Ectodermal cell (in vitro differentiated cells): ENCODE results near the gene EYA2.
"Not testable (repeated sequence)": the region's sequence is repeated elsewhere in the genome, so short reads cannot be mapped to it uniquely, and the experiment has no call there.

Experiments used
- H3K27ac ChIP-seq: 2 replicates; pipeline ENCODE4 v1.7.0; 2013; ENCODE audit warnings: mild to moderate bottlenecking, low read depth, low read length; ENCODE audit not compliant: insufficient read depth, poor library complexity, severe bottlenecking
- H3K27me3 ChIP-seq: 2 replicates; pipeline ENCODE4 v1.7.0; 2013; ENCODE audit warnings: mild to moderate bottlenecking, low read length; ENCODE audit not compliant: insufficient read depth, control insufficient read depth, poor library complexity, severe bottlenecking
- H3K36me3 ChIP-seq: one replicate; pipeline ENCODE4 v1.7.0; 2013; ENCODE audit warnings: low read length; ENCODE audit not compliant: control insufficient read depth, insufficient read depth
- H3K4me1 ChIP-seq: one replicate; pipeline ENCODE4 v1.7.0; 2013; ENCODE audit warnings: low read length; ENCODE audit not compliant: control insufficient read depth, insufficient read depth
- H3K4me3 ChIP-seq: 2 replicates; pipeline ENCODE4 v1.7.0; 2013; ENCODE audit warnings: low read depth, low read length, control low read depth; ENCODE audit not compliant: insufficient read depth
- H3K9me3 ChIP-seq: 2 replicates; pipeline ENCODE4 v1.7.0; 2013; ENCODE audit warnings: mild to moderate bottlenecking, low read length, moderate library complexity; ENCODE audit not compliant: control insufficient read depth
- WGBS, 2 experiments: methylation state at CpG; one replicate each; pipeline ENCODE4 v1.1.7; 2013; ENCODE audit warnings: missing lambda C conversion rate in 2 of 2; 5-methylcytosine and 5-hydroxymethylcytosine counted together

The EYA2 gene

DNA sequence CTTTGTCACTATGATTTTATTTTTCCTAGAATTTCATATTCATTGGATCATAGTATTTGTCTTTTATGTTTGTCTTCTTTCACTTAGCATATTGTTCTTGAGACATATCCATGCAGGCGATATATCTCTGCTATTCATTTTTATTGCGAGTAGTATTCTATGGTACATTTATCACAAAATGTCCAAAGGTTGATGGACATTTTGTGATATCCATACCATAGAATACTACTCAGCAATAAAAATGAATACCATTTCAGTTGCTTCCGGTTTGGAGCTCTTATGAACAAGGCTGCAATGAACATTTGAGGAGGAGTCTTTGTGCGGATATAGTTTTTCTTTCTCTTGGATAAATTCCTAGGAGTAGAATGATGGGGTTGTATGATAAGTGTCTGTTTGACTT lies 28.8 kb upstream of the EYA2 start:
- Histone ChIP-seq H3K27ac (no peak overlapping the region), H3K27me3 (no peaks in the 10 kb centered on the region), H3K36me3 (no peaks in the 10 kb centered on the region), H3K9me3 (no peaks in the 10 kb centered on the region), H3K4me3 (no peak overlapping the region), H3K4me1 (no peaks in the 10 kb centered on the region)
- 94 to 95% methylated on average over 2 to 4 of the region's 4 CpGs for WGBS, 2 experiments

DNA sequence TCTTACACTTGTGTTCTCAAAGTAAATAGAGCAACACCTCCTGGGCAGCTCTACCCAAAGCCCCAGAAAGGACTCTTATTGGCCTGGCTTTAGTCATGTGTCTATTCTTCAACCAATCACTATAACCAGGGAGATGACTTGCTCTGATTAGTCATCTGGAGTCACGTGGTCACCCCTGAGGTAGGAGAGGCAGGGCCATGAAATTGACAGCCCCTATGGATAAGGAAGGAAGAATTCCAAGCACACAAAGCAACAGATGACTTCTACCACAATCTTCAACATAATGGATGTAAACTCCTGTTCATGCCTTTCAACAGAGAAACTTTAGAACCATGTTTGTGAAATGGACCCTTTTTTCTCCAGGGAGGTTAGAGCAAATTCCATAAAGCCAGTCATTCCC lies 24.6 kb upstream of the EYA2 start:
- WGBS, 2 experiments = 83 to 100% methylated on average over 1 of the region's 1 CpG

DNA sequence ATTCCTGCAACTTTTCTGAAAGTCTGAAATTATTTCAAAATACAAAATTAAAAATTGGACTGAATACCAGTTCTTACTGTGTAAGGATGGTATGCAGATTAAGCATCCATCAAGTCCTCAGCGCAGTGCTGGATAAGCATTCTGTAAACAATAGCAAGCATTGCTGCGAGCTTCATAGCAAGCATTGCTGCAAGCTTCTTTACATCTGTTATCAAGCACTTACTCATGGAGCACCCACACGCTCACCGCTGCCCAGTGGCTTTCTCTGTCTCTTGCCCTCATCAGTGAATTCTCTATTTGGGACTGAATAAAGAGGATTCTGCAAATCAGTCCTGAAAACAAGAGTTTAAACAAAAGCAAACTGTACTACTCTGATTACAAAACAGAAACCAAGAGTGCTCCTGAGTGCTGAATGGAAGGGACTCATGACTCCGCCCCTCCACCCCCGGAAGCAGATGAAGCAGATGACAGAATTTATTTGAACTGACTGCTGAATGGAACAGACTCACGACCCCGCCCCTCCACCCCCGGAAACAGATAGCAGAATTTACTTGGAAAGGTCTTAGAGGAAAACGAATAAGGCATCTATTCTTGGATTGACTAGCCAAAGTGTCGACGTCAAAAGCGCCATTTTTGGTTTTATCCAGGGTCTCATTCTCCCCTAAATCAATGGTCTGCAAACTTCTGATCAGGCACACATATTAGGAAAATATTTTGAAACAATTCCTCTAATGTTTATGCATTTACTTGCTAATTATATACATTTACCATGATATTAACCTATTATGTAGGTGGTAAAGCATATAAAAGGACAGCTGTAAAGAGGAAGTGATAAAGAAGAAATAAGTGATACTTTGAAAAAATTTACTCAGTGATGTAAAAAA lies 22.1 kb upstream of the EYA2 start:
- H3K27ac ChIP-seq = no peak overlapping the region
- H3K4me3 ChIP-seq = no peak overlapping the region
- no peaks in the 10 kb centered on the region for H3K36me3 ChIP-seq
- no peaks in the 10 kb centered on the region for H3K9me3 ChIP-seq
- WGBS, 2 experiments = 80% methylated on average over 13 of the region's 13 CpGs
- H3K27me3 ChIP-seq = no peaks in the 10 kb centered on the region
- peaks cover 3% of the 10 kb centered on the region for H3K4me1 ChIP-seq

More for the DNA sequence above, 24.6 kb upstream of the EYA2 start:
- H3K27ac ChIP-seq = no peak overlapping the region
- H3K36me3 ChIP-seq = no peaks in the 10 kb centered on the region
- H3K27me3 ChIP-seq = no peaks in the 10 kb centered on the region
- H3K4me3 ChIP-seq = no peak overlapping the region
- H3K4me1 ChIP-seq = peaks cover 3% of the 10 kb centered on the region
- no peaks in the 10 kb centered on the region for H3K9me3 ChIP-seq

DNA sequence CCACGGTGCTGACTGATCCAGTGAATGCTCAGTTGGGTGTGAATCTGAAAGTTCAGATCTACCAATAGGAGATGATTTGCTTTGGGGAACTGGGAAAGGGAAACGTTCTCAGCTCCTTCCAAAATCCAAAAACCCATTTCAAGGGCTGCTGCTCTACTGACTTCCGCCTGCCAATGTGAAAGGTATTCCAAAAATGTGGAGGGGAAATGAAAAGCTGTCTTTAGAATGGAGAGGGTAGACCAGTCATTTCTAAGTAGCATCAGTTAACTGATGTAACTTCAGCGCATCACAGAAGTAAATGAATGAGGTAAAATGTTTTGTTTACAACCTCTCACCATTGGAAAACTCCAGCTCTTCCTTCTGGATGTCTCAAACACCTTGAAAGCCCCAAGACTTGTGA lies 19.6 kb upstream of the EYA2 start:
- WGBS, 2 experiments = 60 to 71% methylated on average over 4 of the region's 4 CpGs
- H3K4me3 ChIP-seq = no peak overlapping the region
- H3K27ac ChIP-seq = no peak overlapping the region
- H3K9me3 ChIP-seq = no peaks in the 10 kb centered on the region
- H3K36me3 ChIP-seq = no peaks in the 10 kb centered on the region
- H3K27me3 ChIP-seq = no peaks in the 10 kb centered on the region
- H3K4me1 ChIP-seq = peaks cover 3% of the 10 kb centered on the region

DNA sequence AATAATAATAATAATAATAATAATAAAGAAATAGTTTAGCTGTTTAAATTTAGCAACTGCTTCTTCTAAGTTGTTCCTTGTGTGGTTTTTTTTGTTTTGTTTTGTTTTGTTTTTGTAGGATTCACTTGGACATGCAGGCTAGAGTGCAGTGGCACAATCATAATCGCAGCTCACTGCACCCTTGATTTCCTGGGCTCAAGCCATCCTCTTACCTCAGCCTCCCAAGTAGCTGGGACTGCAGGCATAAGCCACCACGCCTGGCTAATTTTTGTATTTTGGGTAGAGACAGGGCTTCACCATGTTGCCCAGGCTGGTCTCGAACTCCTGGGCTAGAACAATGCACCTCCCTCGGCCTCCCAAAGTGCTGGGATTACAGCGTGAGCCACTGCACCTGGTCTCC lies 15.3 kb upstream of the EYA2 start:
- no peak overlapping the region for H3K4me3 ChIP-seq
- 80 to 91% methylated on average over 5 of the region's 5 CpGs for WGBS, 2 experiments
- no peaks in the 10 kb centered on the region for H3K27me3 ChIP-seq
- no peaks in the 10 kb centered on the region for H3K36me3 ChIP-seq
- no peaks in the 10 kb centered on the region for H3K9me3 ChIP-seq
- no peaks in the 10 kb centered on the region for H3K4me1 ChIP-seq
- no peak overlapping the region for H3K27ac ChIP-seq

DNA sequence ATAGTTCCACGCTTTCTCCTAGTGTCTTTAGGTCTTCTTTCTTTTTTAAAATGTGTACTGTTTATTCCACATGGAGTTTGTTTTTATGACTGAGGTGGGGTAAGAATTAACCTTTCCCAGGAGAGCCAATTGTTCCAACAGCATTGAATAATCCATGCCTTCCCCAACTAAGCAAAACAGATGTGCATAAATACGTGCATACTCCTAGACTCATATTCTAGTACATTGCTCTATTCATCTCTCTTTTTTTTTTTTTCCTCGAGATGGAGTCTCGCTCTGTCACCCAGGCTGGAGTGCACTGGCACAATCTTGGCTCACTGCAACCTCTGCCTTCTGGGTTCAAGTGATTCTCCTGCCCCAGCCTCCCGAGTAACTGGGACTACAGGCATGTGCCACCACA lies 14.7 kb upstream of the EYA2 start:
- H3K9me3 ChIP-seq, H3K36me3 ChIP-seq, H3K4me3 ChIP-seq, H3K27me3 ChIP-seq, H3K27ac ChIP-seq, H3K4me1 ChIP-seq: not testable (repeated sequence)
- 90 to 94% methylated on average over 5 of the region's 5 CpGs for WGBS, 2 experiments

DNA sequence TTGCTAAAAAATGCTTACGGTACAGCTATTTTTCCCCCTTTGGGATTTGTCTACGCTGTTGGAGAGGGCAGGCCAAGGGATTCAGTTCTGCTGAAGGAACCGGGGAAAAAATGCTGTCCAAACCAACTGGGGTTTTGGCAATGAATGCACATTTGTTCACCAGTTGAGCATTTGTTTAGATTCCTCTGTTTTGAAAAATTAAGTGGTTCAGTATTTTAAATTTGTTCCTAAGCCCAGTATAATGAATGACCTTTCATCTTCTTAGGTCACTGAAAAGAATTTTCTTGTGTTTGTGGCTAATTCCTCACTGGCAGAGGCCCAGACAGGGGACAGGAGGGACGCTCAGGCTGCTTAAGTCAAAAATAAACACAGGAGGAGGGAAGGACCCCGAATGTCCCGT lies 10.8 kb upstream of the EYA2 start:
- 76 to 78% methylated on average over 6 of the region's 6 CpGs for WGBS, 2 experiments
- Histone ChIP-seq H3K36me3 (no peaks in the 10 kb centered on the region), H3K27me3 (no peaks in the 10 kb centered on the region), H3K4me1 (no peaks in the 10 kb centered on the region), H3K4me3 (no peak overlapping the region), H3K27ac (no peak overlapping the region), H3K9me3 (no peaks in the 10 kb centered on the region)

DNA sequence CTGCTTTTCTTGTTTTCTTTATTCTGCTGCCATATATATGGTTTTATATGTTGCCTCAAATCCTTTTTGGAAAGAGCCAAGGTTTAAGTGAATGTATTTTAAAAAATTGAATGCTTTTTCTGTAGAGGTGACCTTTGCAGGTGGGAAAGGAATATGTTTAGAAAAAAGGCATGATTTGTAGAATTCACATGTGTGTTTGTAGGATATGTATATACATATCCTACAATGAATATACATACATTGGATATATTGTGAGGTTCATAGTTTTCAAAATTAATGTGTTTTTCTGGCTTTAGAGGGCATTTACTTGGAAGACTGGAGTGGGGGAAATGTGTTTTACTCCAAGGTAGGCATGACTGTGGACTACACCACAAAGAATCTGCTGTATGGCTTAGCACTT lies 4.0 kb upstream of the EYA2 start:
- H3K9me3 ChIP-seq = no peaks in the 10 kb centered on the region
- H3K36me3 ChIP-seq = no peaks in the 10 kb centered on the region
- peaks cover 5% of the 10 kb centered on the region for H3K4me1 ChIP-seq
- no peak overlapping the region for H3K27ac ChIP-seq
- no peak overlapping the region for H3K4me3 ChIP-seq
- peaks cover 26% of the 10 kb centered on the region for H3K27me3 ChIP-seq

DNA sequence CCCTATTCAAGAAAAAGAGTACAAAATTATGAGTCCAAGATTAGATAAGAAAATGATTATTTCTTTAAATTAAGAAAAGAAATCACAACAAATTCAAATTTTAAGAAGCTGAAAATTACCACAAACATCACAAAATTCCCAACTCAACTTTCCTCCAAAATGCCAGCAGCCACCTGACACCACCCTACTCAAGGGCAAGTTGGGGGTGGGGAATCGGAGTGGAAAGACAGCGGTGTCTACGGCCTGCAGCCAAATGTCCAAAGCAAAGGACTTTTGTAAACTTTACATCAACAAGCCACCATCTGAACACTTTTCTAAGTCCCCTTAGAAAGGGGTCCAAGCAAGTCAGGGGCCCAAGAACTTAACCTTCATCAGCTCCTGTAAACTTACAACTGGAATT lies 1.6 kb upstream of the EYA2 start:
- no peaks in the 10 kb centered on the region for H3K9me3 ChIP-seq
- 81 to 82% methylated on average over 3 of the region's 3 CpGs for WGBS, 2 experiments
- H3K4me1 ChIP-seq = peaks cover 11% of the 10 kb centered on the region
- H3K27me3 ChIP-seq = peaks cover 50% of the 10 kb centered on the region
- H3K27ac ChIP-seq = no peak overlapping the region
- H3K4me3 ChIP-seq = no peak overlapping the region
- H3K36me3 ChIP-seq = no peaks in the 10 kb centered on the region

DNA sequence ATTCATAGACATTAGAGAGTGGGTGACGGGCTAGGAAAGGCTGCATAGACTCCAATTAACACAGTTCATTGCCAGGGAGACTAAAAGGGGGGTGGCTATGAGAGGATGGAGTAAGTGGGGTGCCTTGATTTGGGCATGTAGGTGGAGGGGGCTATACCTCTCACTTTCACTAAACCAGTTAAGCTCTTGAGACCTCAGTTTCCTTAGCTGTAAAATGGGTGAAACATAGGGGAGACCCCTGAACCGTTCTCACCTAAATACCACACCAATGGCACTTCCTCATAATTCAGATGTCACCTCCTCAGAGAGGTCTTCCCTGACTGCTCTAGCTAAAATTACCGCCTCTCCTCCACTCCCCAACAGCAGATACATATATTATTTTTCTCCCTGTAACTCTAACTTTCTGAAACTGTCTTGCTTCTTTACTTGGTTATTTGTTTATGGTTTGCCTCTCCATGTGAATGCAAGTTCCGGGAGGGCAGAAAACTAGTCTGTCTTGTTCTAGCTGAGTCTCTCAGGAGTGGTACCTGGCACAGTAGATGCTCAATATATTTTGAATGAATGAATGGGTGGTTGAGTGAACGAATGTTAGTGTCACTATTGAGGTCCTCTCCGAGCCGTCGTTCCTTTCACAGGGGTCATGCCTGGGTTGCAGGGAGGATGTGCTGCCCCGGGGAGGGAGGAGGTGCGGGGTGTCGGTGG lies 615 bp upstream of the EYA2 start:
- Histone ChIP-seq H3K4me1 (peaks cover 11% of the 10 kb centered on the region), H3K4me3 (peak overlapping the region; percentile 48), H3K27me3 (peaks cover 51% of the 10 kb centered on the region), H3K27ac (no peak overlapping the region), H3K9me3 (no peaks in the 10 kb centered on the region), H3K36me3 (no peaks in the 10 kb centered on the region)
- 31 to 32% methylated on average over 11 of the region's 11 CpGs for whole genome bisulfite sequencing, 2 experiments
